ENCODE results near the gene FER. TPM values are rescaled to one million over a fixed set of nuclear protein-coding genes. Genes with fewer than 3 reads are reported as not detected.
A peak's percentile ranks its signal among the peaks of the same experiment; 100 is the strongest.

The FER gene
- total RNA-seq, 2 experiments from 2014 or later, result 5.9 to 8.0 TPM

DNA sequence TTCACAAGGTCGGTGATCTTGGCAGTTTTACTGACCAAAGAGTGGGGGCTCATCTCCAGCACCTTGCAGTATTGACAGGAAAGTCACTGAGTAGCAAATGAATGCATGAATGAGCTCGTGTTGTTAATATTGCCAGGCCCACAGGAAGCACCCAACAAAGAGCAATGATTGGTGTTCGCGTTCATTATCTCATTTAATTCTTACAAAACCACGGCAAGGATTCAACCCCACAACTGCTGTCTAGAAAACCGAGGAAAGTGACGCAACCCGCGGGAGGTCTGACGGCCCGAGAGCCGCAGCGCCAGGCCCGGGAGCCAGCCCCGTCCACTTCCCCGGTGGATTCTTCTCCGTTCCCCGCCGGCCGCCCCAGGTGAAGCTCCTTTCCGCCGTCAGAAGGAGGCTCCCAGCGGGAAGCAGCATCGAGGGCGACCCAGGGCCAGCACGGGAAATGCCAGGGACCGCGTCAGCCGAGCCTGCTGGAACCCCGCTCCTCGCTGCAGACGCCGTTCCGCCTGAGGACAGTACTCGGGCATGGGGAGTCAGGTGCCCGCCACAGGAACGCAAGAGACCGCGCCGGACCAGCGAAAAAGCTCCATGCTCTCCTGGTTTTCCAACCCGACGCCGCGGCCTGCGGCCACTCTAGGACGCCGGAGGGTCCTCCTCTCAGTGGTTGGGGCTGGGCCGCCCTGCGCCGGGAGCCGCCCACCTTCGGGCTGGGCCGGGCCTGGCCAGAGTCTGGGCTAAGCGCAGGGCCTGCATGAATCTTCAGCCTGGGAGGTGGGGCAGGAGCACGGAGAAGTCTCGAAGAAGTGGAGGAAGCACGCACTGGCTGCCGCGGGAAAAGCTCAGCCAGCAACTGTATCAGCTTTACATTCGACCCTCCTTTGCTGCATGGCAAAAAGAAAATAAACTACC, 19.8 kb upstream of the FER start:
- Mint-ChIP-seq H3K9me3 (ENCODE audit: insufficient read depth) (no peaks in the 10 kb centered on the region), H3K4me1 (ENCODE audit: low read depth) (peaks cover 17% of the 10 kb centered on the region), H3K36me3 (ENCODE audit: low read depth) (no peaks in the 10 kb centered on the region), H3K4me3 (peak overlapping the region; percentile 73), H3K27me3 (ENCODE audit: low read depth) (peaks cover 54% of the 10 kb centered on the region), H3K27ac (no peak overlapping the region)
- peak; percentile 39 for DNase-seq
- ChIA-PET POLR2A (interaction anchor here (0.8 to 1.3 kb wide), 2 partner anchors 10 to 20 kb away, joined by 3 to 4 read pairs; partner anchors contain the start of gene FER), CTCF (interaction anchor here (1.0 to 1.4 kb wide), 5 partner anchors 10 to 960 kb away, joined by 3 to 6 read pairs (median 5); no protein-coding TSS in a partner anchor)
- peak; percentile 91 for ATAC-seq

DNA sequence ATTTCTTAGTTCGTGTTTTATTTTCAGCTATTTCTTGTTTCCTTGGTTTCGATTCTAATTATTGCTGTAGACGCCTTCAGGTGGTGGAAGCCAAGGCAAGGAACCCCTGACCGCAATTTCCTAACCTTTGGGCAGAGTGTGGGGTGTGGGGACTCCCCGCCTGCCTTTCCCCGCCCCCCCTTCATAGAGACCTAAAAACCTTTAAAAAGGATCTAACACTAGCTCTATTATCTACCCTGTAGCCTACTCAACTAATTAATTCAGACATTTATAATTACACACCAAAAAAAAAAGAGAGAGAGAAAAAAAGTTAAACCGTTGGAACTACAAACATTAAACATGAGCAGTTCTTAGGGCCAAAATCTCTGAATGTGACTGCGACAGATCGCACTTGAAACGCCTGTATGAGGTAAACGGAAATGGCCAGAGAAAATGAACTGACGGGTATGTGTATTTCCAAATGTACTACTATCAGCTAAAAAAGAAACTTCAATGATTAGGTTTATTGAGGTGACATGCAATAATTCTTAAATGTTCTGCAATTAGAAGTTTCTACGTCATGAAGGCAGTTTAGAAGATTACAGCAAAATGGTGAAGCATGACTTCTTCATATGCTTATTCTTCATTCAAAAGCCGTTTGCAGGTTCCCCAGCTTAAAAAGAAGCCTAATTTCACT, 19.0 kb upstream of the FER start:
- Mint-ChIP-seq H3K4me3 (peak overlapping the region; percentile 73), H3K4me1 (ENCODE audit: low read depth) (peaks cover 17% of the 10 kb centered on the region), H3K36me3 (ENCODE audit: low read depth) (no peaks in the 10 kb centered on the region), H3K27ac (peak overlapping the region; percentile 5), H3K9me3 (ENCODE audit: insufficient read depth) (no peaks in the 10 kb centered on the region), H3K27me3 (ENCODE audit: low read depth) (peaks cover 53% of the 10 kb centered on the region)
- CTCF ChIA-PET, result interaction anchor here (1.0 to 1.4 kb wide), 4 partner anchors 11 to 960 kb away, joined by 3 to 6 read pairs (median 5); no protein-coding TSS in a partner anchor
- ATAC-seq, result peak; percentile 70
- POLR2A ChIA-PET, result interaction anchor here (0.6 kb wide), 1 partner anchor 27 kb away, joined by 3 read pairs; no protein-coding TSS in a partner anchor
- DNase-seq, result peak; percentile 56

DNA sequence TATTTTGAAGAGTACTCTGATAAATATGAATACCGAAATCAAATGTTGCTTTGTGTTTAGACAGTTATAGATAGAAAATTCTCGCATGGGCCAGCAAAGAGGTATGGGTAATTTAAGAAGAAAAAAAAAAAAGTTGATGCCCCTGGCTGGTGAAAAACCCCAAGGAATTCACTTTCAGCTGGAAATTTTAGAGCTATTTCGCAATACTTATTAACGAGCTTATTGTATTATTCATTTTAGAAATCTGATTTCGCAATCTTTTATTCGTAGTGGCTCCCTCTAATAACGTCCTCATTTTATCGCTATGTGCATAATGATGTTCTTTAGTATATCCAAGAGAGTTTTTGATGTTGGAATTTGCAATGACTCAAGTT, 18.5 kb upstream of the FER start:
- Mint-ChIP-seq H3K36me3 (ENCODE audit: low read depth) (no peaks in the 10 kb centered on the region), H3K4me1 (ENCODE audit: low read depth) (peaks cover 17% of the 10 kb centered on the region), H3K27me3 (ENCODE audit: low read depth) (peaks cover 53% of the 10 kb centered on the region), H3K9me3 (ENCODE audit: insufficient read depth) (no peaks in the 10 kb centered on the region), H3K4me3 (no peak overlapping the region), H3K27ac (no peak overlapping the region)
- CTCF ChIA-PET, result interaction anchor here (1.0 to 1.1 kb wide), 2 partner anchors 48 to 959 kb away, joined by 3 to 5 read pairs; no protein-coding TSS in a partner anchor
- no peak for DNase-seq
- POLR2A ChIA-PET, result interaction anchor here (0.6 kb wide), 1 partner anchor 27 kb away, joined by 3 read pairs; no protein-coding TSS in a partner anchor
- ATAC-seq, result no peak

DNA sequence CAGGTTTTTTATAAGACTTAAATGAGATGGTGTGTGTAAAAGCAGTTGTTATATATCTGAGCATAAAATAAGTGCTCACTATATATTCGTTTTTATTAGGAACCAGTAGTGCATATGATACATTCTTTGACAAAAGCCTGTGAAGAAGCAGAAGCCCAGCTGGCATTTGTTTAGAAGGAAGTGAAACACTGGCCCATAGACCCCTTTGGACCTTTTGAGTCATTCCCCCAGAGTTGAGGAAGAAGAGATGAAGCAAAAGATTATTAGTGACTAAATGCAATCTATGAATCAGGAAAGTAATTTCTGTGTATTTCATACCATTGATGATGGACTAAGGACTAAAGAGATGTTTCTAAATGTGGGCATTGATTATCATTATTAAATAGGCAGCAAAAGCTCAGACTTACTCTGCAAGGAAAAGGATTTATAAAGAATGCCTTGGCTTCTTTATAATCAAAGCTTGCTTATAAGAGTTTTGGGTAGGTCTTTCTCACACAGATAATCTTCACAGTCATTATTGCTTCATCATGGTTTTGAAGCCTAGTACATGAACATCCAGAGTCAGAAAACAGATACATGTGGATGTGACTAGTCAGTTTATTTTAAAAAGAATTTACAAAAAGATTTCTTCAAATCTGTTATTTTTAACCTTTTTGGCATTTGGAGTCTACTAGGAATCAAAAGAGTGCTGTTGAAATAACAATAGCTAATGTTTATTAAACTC, 16.9 kb upstream of the FER start:
- no peaks in the 10 kb centered on the region for H3K9me3 Mint-ChIP-seq (ENCODE audit: insufficient read depth)
- no peak overlapping the region for H3K4me3 Mint-ChIP-seq
- H3K4me1 Mint-ChIP-seq (ENCODE audit: low read depth), result peaks cover 17% of the 10 kb centered on the region
- no peak for DNase-seq
- no peak for ATAC-seq
- H3K27ac Mint-ChIP-seq, result no peak overlapping the region
- CTCF ChIA-PET, result no interaction called here
- H3K36me3 Mint-ChIP-seq (ENCODE audit: low read depth), result no peaks in the 10 kb centered on the region
- H3K27me3 Mint-ChIP-seq (ENCODE audit: low read depth), result peaks cover 50% of the 10 kb centered on the region
- POLR2A ChIA-PET, result no interaction called here

DNA sequence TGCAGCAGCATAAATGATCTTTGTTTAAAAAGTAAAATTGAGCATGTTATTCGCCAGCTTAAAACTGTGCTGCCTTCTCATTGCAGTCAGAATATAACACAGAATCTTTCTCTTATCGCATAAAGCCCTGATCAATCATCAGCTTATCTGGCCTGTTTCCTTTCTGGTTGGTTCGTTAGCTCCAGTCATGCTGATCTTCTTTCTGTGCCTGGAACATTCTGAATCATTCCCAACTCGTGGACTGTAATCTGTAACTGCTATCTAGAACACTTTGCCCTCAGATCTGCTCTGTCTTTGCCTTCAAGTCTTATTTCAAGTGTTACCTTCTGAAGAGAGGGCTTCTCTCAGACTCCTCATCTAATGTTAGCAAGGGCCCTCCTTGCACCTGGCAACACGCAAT, 11.9 kb upstream of the FER start:
- peaks cover 24% of the 10 kb centered on the region for H3K27me3 Mint-ChIP-seq (ENCODE audit: low read depth)
- no peak for DNase-seq
- ATAC-seq, result no peak
- ChIA-PET POLR2A (no interaction called here), CTCF (no interaction called here)
- no peak overlapping the region for H3K4me3 Mint-ChIP-seq
- no peaks in the 10 kb centered on the region for H3K4me1 Mint-ChIP-seq (ENCODE audit: low read depth)
- no peak overlapping the region for H3K27ac Mint-ChIP-seq
- H3K36me3 Mint-ChIP-seq (ENCODE audit: low read depth), result no peaks in the 10 kb centered on the region
- no peaks in the 10 kb centered on the region for H3K9me3 Mint-ChIP-seq (ENCODE audit: insufficient read depth)

DNA sequence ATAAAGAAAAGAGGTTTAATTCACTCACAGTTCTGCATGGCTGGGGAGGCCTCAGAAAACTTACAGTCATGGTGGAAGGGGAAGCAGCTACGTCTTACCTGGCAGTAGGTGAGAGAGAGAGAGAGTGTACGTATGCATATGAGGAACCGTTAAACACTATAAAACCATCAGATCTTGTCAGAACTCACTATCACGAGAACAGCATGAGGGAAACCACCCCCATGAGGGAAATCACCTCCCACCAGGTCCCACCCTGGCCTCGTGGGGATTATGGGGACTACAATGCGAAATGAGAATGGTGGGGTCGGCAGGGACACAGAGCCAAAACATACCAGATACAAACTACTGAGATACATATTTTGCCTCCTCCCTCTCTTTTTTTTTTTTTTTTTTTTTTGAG, 10.8 kb upstream of the FER start:
- ChIA-PET CTCF (no interaction called here), POLR2A (no interaction called here)
- Mint-ChIP-seq H3K36me3 (ENCODE audit: low read depth) (no peaks in the 10 kb centered on the region), H3K27ac (no peak overlapping the region), H3K27me3 (ENCODE audit: low read depth) (peaks cover 25% of the 10 kb centered on the region), H3K4me1 (ENCODE audit: low read depth) (no peaks in the 10 kb centered on the region), H3K4me3 (no peak overlapping the region), H3K9me3 (ENCODE audit: insufficient read depth) (no peaks in the 10 kb centered on the region)
- DNase-seq (no peak), ATAC-seq (no peak)

DNA sequence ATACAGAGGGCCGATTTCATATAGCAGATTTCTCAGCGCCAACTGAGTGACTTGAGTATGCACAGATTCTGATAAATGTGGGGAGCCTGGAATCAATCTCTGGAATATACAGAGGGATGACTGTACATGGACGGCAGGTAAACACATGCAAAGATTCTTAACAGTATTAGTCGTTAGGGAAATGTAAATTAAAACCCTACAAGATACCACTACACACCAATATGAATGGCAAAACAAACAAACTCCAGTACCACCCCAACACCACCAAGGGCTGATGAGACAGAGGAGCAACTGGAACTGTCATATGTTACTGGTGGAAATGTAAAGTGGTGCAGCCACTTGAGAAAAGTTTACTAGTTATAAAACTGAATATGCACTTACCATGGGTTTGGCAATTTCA, 8.3 kb upstream of the FER start:
- ChIA-PET CTCF (no interaction called here), POLR2A (no interaction called here)
- no peak overlapping the region for H3K27ac Mint-ChIP-seq
- DNase-seq, result no peak
- H3K4me3 Mint-ChIP-seq, result no peak overlapping the region
- H3K27me3 Mint-ChIP-seq (ENCODE audit: low read depth), result peaks cover 17% of the 10 kb centered on the region
- ATAC-seq, result no peak
- H3K4me1 Mint-ChIP-seq (ENCODE audit: low read depth), result no peaks in the 10 kb centered on the region
- H3K9me3 Mint-ChIP-seq (ENCODE audit: insufficient read depth), result no peaks in the 10 kb centered on the region
- H3K36me3 Mint-ChIP-seq (ENCODE audit: low read depth), result no peaks in the 10 kb centered on the region

DNA sequence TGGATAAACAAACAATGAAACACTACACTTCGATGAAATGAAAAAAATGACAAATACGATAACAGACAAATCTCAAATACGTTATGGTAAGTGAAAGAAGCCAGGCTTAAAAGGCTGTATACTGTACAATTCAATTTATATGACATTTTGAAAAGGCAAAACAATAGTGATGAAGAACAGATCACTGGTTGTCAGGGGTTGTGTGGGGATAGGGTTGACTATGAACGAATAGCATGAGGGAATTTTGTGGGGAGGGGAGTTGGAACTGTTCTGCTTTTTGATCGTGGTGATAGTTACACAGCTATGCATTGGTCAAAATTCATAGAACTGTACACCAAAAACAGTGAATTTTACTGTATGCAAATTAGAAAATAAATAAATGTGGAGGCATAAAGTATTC, 7.8 kb upstream of the FER start:
- peaks cover 17% of the 10 kb centered on the region for H3K27me3 Mint-ChIP-seq (ENCODE audit: low read depth)
- no peak overlapping the region for H3K27ac Mint-ChIP-seq
- CTCF ChIA-PET, result no interaction called here
- H3K9me3 Mint-ChIP-seq (ENCODE audit: insufficient read depth), result no peaks in the 10 kb centered on the region
- DNase-seq (no peak), ATAC-seq (no peak)
- no peak overlapping the region for H3K4me3 Mint-ChIP-seq
- H3K4me1 Mint-ChIP-seq (ENCODE audit: low read depth), result no peaks in the 10 kb centered on the region
- no peaks in the 10 kb centered on the region for H3K36me3 Mint-ChIP-seq (ENCODE audit: low read depth)
- POLR2A ChIA-PET, result no interaction called here

DNA sequence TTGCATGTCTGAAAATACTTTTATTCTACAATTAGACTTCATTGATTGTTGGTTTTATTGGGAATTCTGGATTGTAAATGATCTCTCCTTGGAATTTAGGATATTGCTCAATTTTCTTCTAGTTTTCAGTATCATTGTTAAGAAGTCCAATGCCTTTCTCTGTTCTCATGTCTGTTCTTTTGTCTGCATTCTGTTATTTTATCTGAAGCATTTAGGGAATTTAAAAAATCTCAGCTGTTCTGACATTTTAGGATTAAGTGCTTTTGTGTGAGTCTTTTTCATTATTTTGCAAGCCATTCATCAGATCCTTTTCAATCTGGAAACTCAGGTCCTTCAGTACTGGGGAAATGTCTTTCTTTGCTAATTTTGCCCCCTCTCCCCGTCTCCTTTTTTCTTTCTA, 4.4 kb upstream of the FER start:
- no peak for ATAC-seq
- Mint-ChIP-seq H3K27me3 (ENCODE audit: low read depth) (peaks cover 14% of the 10 kb centered on the region), H3K36me3 (ENCODE audit: low read depth) (peaks cover 2% of the 10 kb centered on the region), H3K4me3 (no peak overlapping the region), H3K4me1 (ENCODE audit: low read depth) (peaks cover 6% of the 10 kb centered on the region), H3K27ac (no peak overlapping the region), H3K9me3 (ENCODE audit: insufficient read depth) (no peaks in the 10 kb centered on the region)
- CTCF ChIA-PET, result no interaction called here
- no peak for DNase-seq
- POLR2A ChIA-PET, result no interaction called here

DNA sequence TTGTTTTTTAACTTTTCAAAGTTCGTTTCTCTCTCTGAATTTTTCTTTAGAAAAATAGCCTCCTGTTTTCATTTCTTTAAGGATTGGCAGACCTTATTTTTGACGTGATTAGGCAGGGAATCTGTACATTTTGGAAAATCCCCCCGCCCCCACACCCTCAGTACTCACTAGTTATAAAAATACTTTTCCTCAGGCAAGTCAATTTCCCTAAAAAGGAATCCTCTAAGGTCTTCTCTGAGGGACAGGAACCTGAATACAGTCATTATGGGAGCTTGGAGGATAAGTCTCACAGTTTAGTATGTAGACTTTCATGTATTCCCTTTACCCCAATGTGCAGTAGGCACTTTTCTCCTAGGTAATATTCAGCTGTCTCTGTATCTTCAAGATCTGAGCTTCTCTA, 3.9 kb upstream of the FER start:
- Mint-ChIP-seq H3K4me1 (ENCODE audit: low read depth) (peaks cover 6% of the 10 kb centered on the region), H3K4me3 (no peak overlapping the region), H3K36me3 (ENCODE audit: low read depth) (peaks cover 2% of the 10 kb centered on the region), H3K27me3 (ENCODE audit: low read depth) (peaks cover 14% of the 10 kb centered on the region), H3K9me3 (ENCODE audit: insufficient read depth) (no peaks in the 10 kb centered on the region), H3K27ac (no peak overlapping the region)
- ChIA-PET CTCF (no interaction called here), POLR2A (no interaction called here)
- DNase-seq, result no peak
- ATAC-seq, result no peak

DNA sequence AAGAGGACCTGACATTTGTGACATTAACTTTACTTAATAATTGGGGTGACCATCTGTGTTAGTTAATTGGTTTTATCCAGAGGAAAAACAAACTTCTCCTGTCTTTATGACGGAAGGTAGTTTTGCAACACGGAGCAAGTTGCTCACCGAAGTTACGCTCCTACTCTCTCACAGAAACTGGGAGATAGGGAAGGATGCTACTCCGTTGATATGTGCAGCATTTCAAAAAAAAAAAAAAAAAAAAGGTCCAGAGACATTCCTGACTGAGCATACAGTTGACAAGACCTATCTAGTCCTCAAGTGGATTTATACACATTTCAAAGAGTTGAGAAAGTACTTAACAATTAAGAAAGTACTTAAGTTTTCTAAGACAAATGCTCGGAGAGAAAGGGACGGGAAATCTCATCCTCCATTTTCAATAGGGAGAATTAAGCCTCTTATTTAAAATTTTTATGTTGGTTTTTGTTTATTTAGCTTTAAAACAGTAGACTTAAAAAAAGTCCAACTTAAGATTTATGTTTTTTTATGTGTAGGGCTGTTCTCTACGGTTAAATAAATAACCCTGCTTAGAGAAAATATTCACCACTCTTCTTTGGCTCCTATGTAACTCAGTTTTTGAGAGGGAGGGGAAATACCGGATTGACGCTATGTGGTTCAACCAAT, 455 bp upstream of the FER start:
- Mint-ChIP-seq H3K4me3 (peak overlapping the region; percentile 90), H3K9me3 (ENCODE audit: insufficient read depth) (no peaks in the 10 kb centered on the region), H3K27ac (peak overlapping the region; percentile 46), H3K4me1 (ENCODE audit: low read depth) (peaks cover 12% of the 10 kb centered on the region), H3K27me3 (ENCODE audit: low read depth) (peaks cover 12% of the 10 kb centered on the region), H3K36me3 (ENCODE audit: low read depth) (peaks cover 2% of the 10 kb centered on the region)
- ChIA-PET CTCF (no interaction called here), POLR2A (no interaction called here)
- DNase-seq, result no peak
- ATAC-seq, result no peak

All from activated CD8-positive, alpha-beta T cell treated with anti-CD3 and anti-CD28 coated beads, Interleukin-2, amount 10 ng/mL, durations not matched to agents 7 days and 5 days (primary cell).